WTC11 (cell line): ENCODE measurements around the gene MOV10L1. TPM values are rescaled to one million over a fixed set of nuclear protein-coding genes. Genes with fewer than 3 reads are reported as not detected.

Source experiments
- ATAC-seq: fragments of 200-7000 bp; cut with Tn5 transposase; 2 replicates; pipeline ENCODE4 v1.10.0; 2021; ENCODE audit warnings: mild to moderate bottlenecking, moderate library complexity
- CTCF ChIA-PET: fragments of 300-600 bp; sonication (Branson Sonifier 250); formaldehyde crosslinking; loops from one replicate; lab custom pipeline; 2021; ENCODE audit warnings: antibody characterized with exemption; lab: Charles Lee
- POLR2A ChIA-PET: fragments of 350-600 bp; sonication (Branson Sonifier 250); formaldehyde crosslinking; loops from one replicate; lab custom pipeline; 2021; ENCODE audit warnings: antibody characterized with exemption; lab: Charles Lee
- DNase-seq: peaks from one replicate; pipeline ENCODE4 v3.0.0; 2021; ENCODE audit warnings: low spot score
- H3K27ac Mint-ChIP-seq: 2 replicates; pipeline ENCODE4 v1.8.0; 2021; ENCODE audit warnings: mixed read lengths
- H3K27me3 Mint-ChIP-seq: 2 replicates; pipeline ENCODE4 v1.8.0; 2021; ENCODE audit warnings: low read depth, mild to moderate bottlenecking, moderate library complexity, mixed read lengths
- H3K36me3 Mint-ChIP-seq: 2 replicates; pipeline ENCODE4 v1.8.0; 2021; ENCODE audit warnings: mixed read lengths
- H3K4me1 Mint-ChIP-seq: 2 replicates; pipeline ENCODE4 v1.8.0; 2022; ENCODE audit warnings: mixed read lengths
- H3K4me3 Mint-ChIP-seq: 2 replicates; pipeline ENCODE4 v1.8.0; 2021; ENCODE audit warnings: mild to moderate bottlenecking, moderate library complexity, mixed read lengths
- H3K9me3 Mint-ChIP-seq: 2 replicates; pipeline ENCODE4 v1.8.0; 2021; ENCODE audit warnings: mixed read lengths
- FOXK1 ChIP-seq: sonication (generic); formaldehyde crosslinking; IDR thresholded peaks from 2 replicates; pipeline ENCODE4 v1.8.0; 2022; ENCODE audit warnings: mild to moderate bottlenecking, moderate library complexity, missing genetic modification reagents
- GABPB1 ChIP-seq: sonication (generic); formaldehyde crosslinking; IDR thresholded peaks from 2 replicates; pipeline ENCODE4 v1.8.1; 2023; ENCODE audit warnings: mild to moderate bottlenecking, missing genetic modification reagents
- IRF2 ChIP-seq: sonication (generic); formaldehyde crosslinking; IDR thresholded peaks from 2 replicates; pipeline ENCODE4 v1.8.0; 2022; ENCODE audit warnings: low read depth, missing genetic modification reagents, borderline replicate concordance
- MXD4 ChIP-seq: fragments of 250-450 bp; sonication (Bioruptor Pico); IDR thresholded peaks from 2 replicates; pipeline ENCODE4 v1.8.0; 2021; ENCODE audit warnings: mild to moderate bottlenecking, moderate library complexity, borderline replicate concordance
- NR1H2 ChIP-seq: sonication (generic); formaldehyde crosslinking; IDR thresholded peaks from 2 replicates; pipeline ENCODE4 v1.9.0; 2021; ENCODE audit warnings: mild to moderate bottlenecking, moderate library complexity, missing genetic modification reagents
- RELA ChIP-seq: sonication (generic); formaldehyde crosslinking; IDR thresholded peaks from 2 replicates; pipeline ENCODE4 v1.8.1; 2022; ENCODE audit warnings: missing genetic modification reagents, mild to moderate bottlenecking, borderline replicate concordance
- TCF7 ChIP-seq: sonication (generic); formaldehyde crosslinking; IDR thresholded peaks from 2 replicates; pipeline ENCODE4 v1.8.0; 2022; ENCODE audit warnings: mild to moderate bottlenecking, low read depth, missing genetic modification reagents, moderate library complexity
- TP53 ChIP-seq: sonication (generic); formaldehyde crosslinking; IDR thresholded peaks from 2 replicates; pipeline ENCODE4 v1.8.1; 2023; ENCODE audit warnings: mild to moderate bottlenecking, missing genetic modification reagents
- total RNA-seq: library from RNA; stranded (reverse); gene quantifications from 3 replicates; pipeline ENCODE4 v1.2.3, GENCODE V29; 2021
- TF ChIP-seq, protein P1 (sequence below): fragments of 250-450 bp; sonication (Bioruptor Pico); IDR thresholded peaks from 2 replicates; pipeline ENCODE4 v1.8.0; 2021; ENCODE audit warnings: mild to moderate bottlenecking
- TF ChIP-seq, protein P2 (sequence below): fragments of 250-450 bp; sonication (Bioruptor Pico); IDR thresholded peaks from 2 replicates; pipeline ENCODE4 v1.9.0; 2021; ENCODE audit warnings: mild to moderate bottlenecking, borderline replicate concordance
- TF ChIP-seq, protein P3 (sequence below): fragments of 250-450 bp; sonication (Bioruptor Pico); IDR thresholded peaks from 2 replicates; pipeline ENCODE4 v1.9.0; 2021; ENCODE audit warnings: moderate library complexity, mild to moderate bottlenecking, inconsistent platforms, borderline replicate concordance
- TF ChIP-seq, protein P4 (sequence below): fragments of 250-450 bp; sonication (Bioruptor Pico); conservative IDR thresholded peaks from 2 replicates; pipeline ENCODE4 v1.9.0; 2021; ENCODE audit warnings: mild to moderate bottlenecking
- TF ChIP-seq, protein P5 (sequence below): sonication (generic); formaldehyde crosslinking; IDR thresholded peaks from 2 replicates; pipeline ENCODE4 v1.8.0; 2022; ENCODE audit warnings: mild to moderate bottlenecking, missing genetic modification reagents

MOV10L1 gene
- total RNA-seq, 1 experiment from 2014 or later = not detected

DNA sequence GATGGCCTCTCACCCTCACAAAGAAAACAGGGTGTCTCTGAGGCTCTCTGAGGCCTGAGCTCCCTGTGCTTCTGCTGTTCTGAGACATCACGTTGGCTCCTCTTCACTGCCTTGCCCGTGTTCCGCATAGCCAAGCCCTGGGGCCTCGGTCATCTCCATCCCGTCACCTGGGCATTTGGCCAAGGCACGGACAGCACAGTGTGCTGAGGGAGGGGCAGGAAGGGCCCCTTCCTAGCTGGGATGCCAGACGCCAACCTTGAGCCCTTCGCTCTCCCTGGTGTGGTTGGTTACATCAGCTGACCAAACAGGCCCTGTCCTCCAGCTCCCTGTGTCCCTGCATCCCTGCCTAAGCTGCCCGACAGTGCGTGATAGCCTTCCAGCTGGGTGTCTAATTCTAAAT lies 25.9 kb downstream of the MOV10L1 start:
- CTCF ChIA-PET = interaction anchor here (0.8 kb wide), 1 partner anchor 85 kb away, joined by 3 read pairs; no protein-coding TSS in a partner anchor

DNA sequence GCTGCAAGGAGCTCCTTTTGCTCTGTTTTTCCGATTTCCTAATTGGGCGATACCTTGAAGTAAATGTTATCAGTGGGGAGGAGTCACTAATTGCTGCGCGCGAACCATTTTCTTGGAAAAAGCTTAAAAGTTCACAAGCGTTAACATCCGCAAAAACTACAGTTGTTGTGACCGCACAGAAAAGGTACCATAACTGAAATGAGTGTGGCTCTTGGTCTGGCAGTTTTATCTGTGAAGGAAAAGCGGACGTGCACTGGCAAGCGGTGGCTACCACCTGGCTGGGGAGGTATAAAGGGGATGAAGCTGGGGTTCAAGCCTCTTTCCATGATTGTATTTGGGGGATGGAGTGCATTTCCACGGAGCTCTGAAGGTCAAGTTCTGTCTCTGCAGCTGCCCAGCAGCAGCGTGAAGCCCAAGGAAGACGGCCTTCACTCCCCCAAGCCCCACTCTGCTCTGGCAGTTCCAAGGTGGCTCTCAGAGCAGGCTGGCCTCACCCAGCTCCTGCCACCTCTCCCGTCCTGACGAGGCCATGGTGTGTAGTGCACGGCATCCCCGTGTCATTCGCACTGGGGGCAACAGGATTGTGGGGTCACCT lies 27.5 kb downstream of the MOV10L1 start:
- ChIA-PET POLR2A (no interaction called here), CTCF (interaction anchor here (1.0 kb wide), 1 partner anchor 25 kb away, joined by 3 read pairs; no protein-coding TSS in a partner anchor)
- Mint-ChIP-seq H3K4me3 (no peak overlapping the region), H3K9me3 (peaks cover 2% of the 10 kb centered on the region; the same call in 1 of the 2 replicates), H3K4me1 (no peaks in the 10 kb centered on the region), H3K27ac (no peak overlapping the region), H3K27me3 (peaks cover 4% of the 10 kb centered on the region; the same call in 1 of the 2 replicates), H3K36me3 (no peaks in the 10 kb centered on the region)
- TF ChIP-seq, protein P1, sequence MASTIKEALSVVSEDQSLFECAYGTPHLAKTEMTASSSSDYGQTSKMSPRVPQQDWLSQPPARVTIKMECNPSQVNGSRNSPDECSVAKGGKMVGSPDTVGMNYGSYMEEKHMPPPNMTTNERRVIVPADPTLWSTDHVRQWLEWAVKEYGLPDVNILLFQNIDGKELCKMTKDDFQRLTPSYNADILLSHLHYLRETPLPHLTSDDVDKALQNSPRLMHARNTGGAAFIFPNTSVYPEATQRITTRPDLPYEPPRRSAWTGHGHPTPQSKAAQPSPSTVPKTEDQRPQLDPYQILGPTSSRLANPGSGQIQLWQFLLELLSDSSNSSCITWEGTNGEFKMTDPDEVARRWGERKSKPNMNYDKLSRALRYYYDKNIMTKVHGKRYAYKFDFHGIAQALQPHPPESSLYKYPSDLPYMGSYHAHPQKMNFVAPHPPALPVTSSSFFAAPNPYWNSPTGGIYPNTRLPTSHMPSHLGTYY (CRISPR knock-in tag) = no peak
- TF ChIP-seq FOXK1 (CRISPR knock-in tag) = no peak
- TF ChIP-seq RELA (CRISPR knock-in tag) = no peak
- TF ChIP-seq, protein P2, sequence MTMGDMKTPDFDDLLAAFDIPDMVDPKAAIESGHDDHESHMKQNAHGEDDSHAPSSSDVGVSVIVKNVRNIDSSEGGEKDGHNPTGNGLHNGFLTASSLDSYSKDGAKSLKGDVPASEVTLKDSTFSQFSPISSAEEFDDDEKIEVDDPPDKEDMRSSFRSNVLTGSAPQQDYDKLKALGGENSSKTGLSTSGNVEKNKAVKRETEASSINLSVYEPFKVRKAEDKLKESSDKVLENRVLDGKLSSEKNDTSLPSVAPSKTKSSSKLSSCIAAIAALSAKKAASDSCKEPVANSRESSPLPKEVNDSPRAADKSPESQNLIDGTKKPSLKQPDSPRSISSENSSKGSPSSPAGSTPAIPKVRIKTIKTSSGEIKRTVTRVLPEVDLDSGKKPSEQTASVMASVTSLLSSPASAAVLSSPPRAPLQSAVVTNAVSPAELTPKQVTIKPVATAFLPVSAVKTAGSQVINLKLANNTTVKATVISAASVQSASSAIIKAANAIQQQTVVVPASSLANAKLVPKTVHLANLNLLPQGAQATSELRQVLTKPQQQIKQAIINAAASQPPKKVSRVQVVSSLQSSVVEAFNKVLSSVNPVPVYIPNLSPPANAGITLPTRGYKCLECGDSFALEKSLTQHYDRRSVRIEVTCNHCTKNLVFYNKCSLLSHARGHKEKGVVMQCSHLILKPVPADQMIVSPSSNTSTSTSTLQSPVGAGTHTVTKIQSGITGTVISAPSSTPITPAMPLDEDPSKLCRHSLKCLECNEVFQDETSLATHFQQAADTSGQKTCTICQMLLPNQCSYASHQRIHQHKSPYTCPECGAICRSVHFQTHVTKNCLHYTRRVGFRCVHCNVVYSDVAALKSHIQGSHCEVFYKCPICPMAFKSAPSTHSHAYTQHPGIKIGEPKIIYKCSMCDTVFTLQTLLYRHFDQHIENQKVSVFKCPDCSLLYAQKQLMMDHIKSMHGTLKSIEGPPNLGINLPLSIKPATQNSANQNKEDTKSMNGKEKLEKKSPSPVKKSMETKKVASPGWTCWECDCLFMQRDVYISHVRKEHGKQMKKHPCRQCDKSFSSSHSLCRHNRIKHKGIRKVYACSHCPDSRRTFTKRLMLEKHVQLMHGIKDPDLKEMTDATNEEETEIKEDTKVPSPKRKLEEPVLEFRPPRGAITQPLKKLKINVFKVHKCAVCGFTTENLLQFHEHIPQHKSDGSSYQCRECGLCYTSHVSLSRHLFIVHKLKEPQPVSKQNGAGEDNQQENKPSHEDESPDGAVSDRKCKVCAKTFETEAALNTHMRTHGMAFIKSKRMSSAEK = no peak
- TF ChIP-seq TCF7 = no peak
- no peak for TF ChIP-seq NR1H2 (CRISPR knock-in tag)
- TF ChIP-seq, protein P3, sequence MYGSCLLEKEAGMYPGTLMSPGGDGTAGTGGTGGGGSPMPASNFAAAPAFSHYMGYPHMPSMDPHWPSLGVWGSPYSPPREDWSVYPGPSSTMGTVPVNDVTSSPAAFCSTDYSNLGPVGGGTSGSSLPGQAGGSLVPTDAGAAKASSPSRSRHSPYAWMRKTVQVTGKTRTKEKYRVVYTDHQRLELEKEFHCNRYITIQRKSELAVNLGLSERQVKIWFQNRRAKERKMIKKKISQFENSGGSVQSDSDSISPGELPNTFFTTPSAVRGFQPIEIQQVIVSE (CRISPR knock-in tag) = no peak
- TF ChIP-seq, protein P4, sequence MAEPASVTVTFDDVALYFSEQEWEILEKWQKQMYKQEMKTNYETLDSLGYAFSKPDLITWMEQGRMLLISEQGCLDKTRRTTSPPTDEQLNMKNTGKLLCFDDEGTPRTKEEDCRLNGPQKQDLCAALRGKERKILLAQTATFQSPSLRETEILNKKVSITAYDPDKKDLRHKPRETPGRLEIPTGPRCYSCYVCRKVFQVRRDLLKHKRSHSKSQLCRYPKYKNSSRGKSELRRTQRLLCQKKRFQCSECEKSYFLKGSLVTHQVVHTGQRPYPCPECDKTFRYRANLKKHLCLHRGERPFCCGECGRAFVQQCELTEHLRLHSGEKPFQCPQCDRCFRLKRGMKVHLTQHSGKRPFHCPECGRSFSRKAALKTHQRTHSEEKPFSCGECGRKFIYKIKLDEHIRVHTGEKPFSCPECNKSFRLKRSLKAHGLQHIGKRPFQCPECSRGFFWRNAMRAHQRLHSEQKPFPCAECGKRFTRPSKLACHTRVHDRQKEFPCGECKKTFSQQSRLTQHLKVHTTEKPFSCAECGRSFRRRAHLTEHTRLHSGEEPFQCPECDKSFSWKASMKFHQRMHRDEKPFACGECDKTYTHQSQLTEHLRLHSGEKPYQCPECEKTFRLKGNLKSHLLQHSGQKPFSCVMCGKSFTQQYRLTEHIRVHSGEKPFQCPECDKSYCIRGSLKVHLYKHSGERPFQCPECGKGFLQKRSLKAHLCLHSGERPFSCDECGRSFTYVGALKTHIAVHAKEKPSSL = no peak
- no peak for TF ChIP-seq IRF2 (CRISPR knock-in tag)
- TF ChIP-seq TP53 (CRISPR knock-in tag) = no peak
- no peak for TF ChIP-seq MXD4
- no peak for ATAC-seq
- DNase-seq = no peak

More for the DNA sequence above, 25.9 kb downstream of the MOV10L1 start:
- Mint-ChIP-seq H3K4me3 (no peak overlapping the region), H3K27ac (no peak overlapping the region), H3K36me3 (no peaks in the 10 kb centered on the region), H3K27me3 (peaks cover 4% of the 10 kb centered on the region; the same call in 1 of the 2 replicates), H3K9me3 (no peaks in the 10 kb centered on the region), H3K4me1 (peaks cover 5% of the 10 kb centered on the region)
- DNase-seq (no peak), ATAC-seq (no peak)
- TF ChIP-seq GABPB1 (CRISPR knock-in tag) (peak; percentile 91), FOXK1 (CRISPR knock-in tag) (no peak)
- TF ChIP-seq, protein P5, sequence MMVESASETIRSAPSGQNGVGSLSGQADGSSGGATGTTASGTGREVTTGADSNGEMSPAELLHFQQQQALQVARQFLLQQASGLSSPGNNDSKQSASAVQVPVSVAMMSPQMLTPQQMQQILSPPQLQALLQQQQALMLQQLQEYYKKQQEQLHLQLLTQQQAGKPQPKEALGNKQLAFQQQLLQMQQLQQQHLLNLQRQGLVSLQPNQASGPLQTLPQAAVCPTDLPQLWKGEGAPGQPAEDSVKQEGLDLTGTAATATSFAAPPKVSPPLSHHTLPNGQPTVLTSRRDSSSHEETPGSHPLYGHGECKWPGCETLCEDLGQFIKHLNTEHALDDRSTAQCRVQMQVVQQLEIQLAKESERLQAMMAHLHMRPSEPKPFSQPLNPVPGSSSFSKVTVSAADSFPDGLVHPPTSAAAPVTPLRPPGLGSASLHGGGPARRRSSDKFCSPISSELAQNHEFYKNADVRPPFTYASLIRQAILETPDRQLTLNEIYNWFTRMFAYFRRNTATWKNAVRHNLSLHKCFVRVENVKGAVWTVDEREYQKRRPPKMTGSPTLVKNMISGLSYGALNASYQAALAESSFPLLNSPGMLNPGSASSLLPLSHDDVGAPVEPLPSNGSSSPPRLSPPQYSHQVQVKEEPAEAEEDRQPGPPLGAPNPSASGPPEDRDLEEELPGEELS = no peak
- POLR2A ChIA-PET = no interaction called here
